ENCODE data around the gene RGSL1.

DNA sequence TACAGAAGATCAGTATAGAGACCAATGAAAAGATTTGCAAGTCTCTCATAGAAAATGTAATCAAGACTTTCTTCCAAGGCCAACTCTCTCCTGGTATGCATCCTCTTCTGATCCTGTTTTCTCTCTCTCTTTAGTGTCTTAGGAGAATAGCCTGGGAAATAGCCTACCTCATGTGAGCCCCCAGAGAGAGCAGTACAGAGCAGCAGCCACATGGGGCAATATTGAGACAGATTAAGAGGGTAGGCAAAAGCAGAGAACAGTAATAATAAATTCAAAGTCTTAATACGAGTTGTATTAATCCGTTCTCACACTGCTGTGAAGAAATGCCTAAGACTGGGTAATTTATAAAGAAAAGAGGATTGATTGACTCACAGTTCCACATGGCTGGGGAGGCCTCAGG lies 77.7 kb downstream of the RGSL1 start:
- TF ChIP-seq, protein P1, sequence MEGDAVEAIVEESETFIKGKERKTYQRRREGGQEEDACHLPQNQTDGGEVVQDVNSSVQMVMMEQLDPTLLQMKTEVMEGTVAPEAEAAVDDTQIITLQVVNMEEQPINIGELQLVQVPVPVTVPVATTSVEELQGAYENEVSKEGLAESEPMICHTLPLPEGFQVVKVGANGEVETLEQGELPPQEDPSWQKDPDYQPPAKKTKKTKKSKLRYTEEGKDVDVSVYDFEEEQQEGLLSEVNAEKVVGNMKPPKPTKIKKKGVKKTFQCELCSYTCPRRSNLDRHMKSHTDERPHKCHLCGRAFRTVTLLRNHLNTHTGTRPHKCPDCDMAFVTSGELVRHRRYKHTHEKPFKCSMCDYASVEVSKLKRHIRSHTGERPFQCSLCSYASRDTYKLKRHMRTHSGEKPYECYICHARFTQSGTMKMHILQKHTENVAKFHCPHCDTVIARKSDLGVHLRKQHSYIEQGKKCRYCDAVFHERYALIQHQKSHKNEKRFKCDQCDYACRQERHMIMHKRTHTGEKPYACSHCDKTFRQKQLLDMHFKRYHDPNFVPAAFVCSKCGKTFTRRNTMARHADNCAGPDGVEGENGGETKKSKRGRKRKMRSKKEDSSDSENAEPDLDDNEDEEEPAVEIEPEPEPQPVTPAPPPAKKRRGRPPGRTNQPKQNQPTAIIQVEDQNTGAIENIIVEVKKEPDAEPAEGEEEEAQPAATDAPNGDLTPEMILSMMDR (IDR thresholded peaks at IDR 0.05): no peak
- no peak for TF ChIP-seq POLR2AphosphoS5 (IDR thresholded peaks at IDR 0.05)
